Measurements from ENCODE around the gene FABP2. TPM values are rescaled to one million over a fixed set of nuclear protein-coding genes. Genes with fewer than 3 reads are reported as not detected.
"Not testable (repeated sequence)": the region's sequence is repeated elsewhere in the genome, so short reads cannot be mapped to it uniquely, and the experiment has no call there.

Gene FABP2
- total RNA-seq, 1 donor from 2014 or later, result not detected

DNA sequence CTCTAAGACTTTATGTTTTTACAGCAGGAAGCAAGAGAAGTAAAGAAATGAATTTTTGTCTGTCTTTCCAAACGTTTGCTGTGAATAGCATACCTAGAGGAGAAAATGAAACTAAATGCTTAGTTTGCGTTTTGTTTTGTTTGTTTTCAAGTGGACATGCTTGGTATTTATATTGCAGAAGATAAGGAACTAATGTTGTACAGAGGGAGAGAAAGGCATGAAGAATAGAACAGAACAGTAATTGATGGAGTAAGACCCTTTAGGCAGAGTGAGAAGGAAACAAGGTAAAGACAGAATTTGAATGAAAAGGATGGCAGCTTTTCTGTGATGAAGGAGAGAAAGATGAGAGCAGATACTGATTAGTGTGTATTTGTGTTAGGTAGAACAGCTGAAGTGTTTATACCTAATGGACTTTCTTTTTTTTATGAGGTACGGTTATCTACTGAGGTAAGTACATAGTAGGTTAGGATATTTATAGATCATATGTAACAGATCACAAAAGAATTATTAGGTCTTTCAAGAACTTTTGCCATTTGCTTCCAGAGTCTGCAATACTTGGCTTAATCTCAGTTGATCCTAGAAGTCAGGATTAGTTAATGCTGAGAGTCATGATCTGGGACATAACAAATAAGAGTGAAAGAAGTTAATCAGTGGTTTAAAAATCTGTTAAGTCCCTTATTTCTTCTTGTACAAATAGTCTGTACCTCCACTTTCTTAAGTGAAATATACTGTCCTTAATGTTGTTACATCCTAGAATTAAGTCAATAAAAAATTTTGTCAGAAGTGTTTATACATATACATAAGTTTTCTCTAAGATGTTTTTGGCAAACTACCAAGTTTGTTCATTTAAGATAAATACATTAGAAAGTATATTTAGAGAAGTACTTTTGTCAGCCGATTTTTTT lies 36.8 kb downstream of the FABP2 start:
- DNase-seq (no peak), ATAC-seq (ENCODE audit: poor library complexity) (peak; percentile 33)
- intact Hi-C loops (cut with DNase I), result loop anchor here (5.0 kb wide), 2 partner anchors 243 to 303 kb away; no protein-coding TSS in a partner anchor

DNA sequence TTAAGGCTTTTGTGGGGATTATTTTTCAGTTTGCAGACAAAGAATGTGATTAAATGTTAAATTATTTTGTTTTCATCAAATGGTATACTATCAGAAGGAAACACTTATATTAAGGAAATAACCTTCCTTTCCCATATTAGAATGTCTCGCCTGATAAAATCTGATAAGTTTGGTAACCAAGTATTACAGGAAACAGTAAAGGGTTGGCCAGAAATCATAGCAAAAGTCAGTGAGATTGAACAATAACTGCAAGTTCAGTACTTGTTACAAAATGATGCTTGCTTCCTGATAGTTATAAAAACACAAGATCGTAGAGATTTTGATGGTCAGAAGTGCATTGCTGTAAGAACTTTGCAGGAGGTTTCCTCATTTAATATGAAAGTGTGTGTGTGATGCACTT lies 40.5 kb downstream of the FABP2 start:
- no peak for ATAC-seq (ENCODE audit: poor library complexity)
- intact Hi-C loops (cut with DNase I), result no loop called here
- DNase-seq, result no peak

DNA sequence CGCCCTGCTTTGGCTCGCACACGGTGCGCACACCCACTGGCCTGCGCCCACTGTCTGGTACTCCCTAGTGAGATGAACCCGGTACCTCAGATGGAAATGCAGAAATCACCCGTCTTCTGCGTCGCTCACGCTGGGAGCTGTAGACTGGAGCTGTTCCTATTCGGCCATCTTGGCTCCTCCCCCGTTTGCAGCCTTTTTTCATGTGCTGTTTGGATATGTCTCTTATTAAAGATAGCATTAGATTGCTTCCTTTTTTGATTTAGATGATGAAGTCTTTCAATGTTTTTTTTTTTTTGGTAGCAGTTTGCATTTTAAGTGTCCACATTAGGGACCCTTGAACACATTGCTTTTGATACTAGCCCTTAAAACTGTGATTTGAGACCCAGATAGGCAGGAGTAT lies 42.0 kb downstream of the FABP2 start:
- ATAC-seq (ENCODE audit: poor library complexity); intact Hi-C loops (cut with DNase I): not testable (repeated sequence)

DNA sequence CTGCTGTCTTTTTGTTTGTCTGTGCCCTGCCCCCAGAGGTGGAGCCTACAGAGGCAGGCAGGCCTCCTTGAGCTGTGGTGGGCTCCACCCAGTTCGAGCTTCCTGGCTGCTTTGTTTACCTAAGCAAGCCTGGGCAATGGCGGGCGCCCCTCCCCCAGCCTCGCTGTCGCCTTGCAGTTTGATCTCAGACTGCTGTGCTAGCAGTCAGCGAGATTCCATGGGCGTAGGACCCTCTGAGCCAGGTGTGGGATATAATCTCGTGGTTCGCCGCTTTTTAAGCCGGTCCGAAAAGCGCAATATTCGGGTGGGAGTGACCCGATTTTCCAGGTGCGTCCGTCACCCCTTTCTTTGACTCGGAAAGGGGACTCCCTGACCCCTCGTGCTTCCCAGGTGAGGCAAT lies 42.4 kb downstream of the FABP2 start:
- intact Hi-C loops (cut with DNase I); DNase-seq; ATAC-seq (ENCODE audit: poor library complexity): not testable (repeated sequence)

More for the DNA sequence above, 42.0 kb downstream of the FABP2 start:
- DNase-seq, result not testable (repeated sequence)

DNA sequence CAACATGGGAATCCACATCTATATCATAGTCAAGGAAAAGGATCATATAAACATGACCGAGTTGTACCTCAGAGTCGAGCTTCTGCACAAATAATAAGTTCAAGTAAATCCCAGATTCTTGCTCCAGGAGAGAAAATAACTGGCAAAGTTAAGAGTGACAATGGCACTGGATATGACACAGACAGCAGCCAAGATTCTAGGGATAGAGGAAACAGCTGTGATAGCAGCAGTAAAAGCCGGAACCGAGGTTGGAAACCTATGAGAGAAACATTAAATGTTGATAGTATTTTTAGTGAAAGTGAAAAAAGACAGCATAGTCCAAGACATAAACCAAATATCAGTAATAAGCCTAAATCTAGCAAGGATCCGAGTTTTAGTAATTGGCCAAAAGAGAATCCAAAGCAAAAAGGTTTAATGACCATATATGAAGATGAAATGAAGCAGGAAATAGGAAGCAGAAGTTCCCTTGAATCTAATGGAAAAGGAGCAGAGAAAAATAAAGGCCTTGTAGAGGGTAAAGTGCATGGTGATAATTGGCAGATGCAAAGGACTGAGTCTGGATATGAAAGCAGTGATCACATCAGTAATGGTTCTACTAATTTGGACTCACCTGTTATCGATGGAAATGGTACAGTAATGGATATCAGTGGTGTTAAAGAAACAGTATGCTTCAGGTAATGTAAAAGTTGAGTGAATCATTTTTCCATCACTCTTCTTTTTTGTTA lies 50.4 kb downstream of the FABP2 start:
- intact Hi-C loops (cut with DNase I), result no loop called here
- DNase-seq, result no peak
- no peak for ATAC-seq (ENCODE audit: poor library complexity)

DNA sequence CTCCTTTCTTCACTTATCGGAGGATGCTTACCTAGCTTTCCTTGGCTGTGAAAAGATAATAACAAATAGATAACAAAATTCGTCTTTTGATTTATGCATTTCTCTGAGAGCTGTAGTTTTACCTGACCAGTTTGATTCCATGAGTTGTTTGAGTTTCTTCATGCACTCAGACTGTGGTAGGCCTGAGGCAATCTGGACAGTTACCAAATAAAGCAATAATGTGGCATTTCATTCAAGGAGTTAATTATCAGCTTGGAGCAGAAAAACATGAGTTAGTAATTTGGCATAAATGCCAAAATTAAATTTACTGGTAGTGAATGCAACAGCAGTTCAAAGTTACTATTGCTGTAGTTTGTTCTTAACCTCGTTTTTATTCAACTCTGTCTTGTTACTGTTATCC lies 53.5 kb downstream of the FABP2 start:
- ATAC-seq (ENCODE audit: poor library complexity), result no peak
- no peak for DNase-seq
- intact Hi-C loops (cut with DNase I), result no loop called here

Other genes starting within 250 kb of the FABP2 start
- 705 TPM for gene MYOZ2, start 186.3 kb downstream of the FABP2 start, total RNA-seq
- gene USP53, start 109.4 kb downstream of the FABP2 start, total RNA-seq, result 34.7 TPM